GM23338 (cell line): ENCODE results near the gene PKM.

Experiments
- EZH2 ChIP-seq: fragments of 200-600 bp; sonication (generic); IDR thresholded peaks from one replicate; pipeline ENCODE4 v1.8.0; 2017; ENCODE audit warnings: antibody characterized with exemption, mild to moderate bottlenecking, low read depth; ENCODE audit not compliant: unreplicated experiment
- EZH2phosphoT487 ChIP-seq: fragments of 200-600 bp; sonication (generic); IDR thresholded peaks from one replicate; pipeline ENCODE4 v1.8.1; 2018; ENCODE audit warnings: antibody characterized with exemption; ENCODE audit not compliant: unreplicated experiment
- JUNB ChIP-seq: IDR thresholded peaks from one replicate; pipeline ENCODE4 v1.6.1; 2016; ENCODE audit warnings: antibody characterized with exemption; ENCODE audit not compliant: unreplicated experiment
- POLR2AphosphoS5 ChIP-seq: IDR thresholded peaks from 2 replicates; pipeline ENCODE4 v1.6.1; 2016; ENCODE audit warnings: antibody characterized with exemption, low read depth
- ZNF462 ChIP-seq: fragments of 250-450 bp; sonication (Bioruptor Pico); IDR thresholded peaks from 2 replicates; pipeline ENCODE4 v1.5.0; 2020; ENCODE audit warnings: mild to moderate bottlenecking, moderate library complexity
- TF ChIP-seq, protein P1 (sequence below), 2 experiments: fragments of 200-600 bp in 1 of 2; sonication (generic) in 1 of 2; conservative IDR thresholded peaks; 2 replicates each; pipeline versions ENCODE4 v1.5.1 to v1.6.1; 2016 to 2017; ENCODE audit warnings: antibody characterized with exemption in 2 of 2, low read depth in 2 of 2, mild to moderate bottlenecking in 2 of 2, moderate library complexity in 1 of 2
- TF ChIP-seq, protein P2 (sequence below): IDR thresholded peaks from one replicate; pipeline ENCODE4 v1.6.1; 2018; ENCODE audit warnings: antibody characterized with exemption; ENCODE audit not compliant: unreplicated experiment
- TF ChIP-seq, protein P3 (sequence below): IDR thresholded peaks from 2 replicates; pipeline ENCODE4 v1.6.1; 2016; ENCODE audit warnings: antibody characterized with exemption

- TF ChIP-seq POLR2AphosphoS5 (no peak), EZH2phosphoT487 (no peak), EZH2 (no peak), JUNB (no peak), ZNF462 (CRISPR knock-in tag) (no peak)
- TF ChIP-seq, protein P1, sequence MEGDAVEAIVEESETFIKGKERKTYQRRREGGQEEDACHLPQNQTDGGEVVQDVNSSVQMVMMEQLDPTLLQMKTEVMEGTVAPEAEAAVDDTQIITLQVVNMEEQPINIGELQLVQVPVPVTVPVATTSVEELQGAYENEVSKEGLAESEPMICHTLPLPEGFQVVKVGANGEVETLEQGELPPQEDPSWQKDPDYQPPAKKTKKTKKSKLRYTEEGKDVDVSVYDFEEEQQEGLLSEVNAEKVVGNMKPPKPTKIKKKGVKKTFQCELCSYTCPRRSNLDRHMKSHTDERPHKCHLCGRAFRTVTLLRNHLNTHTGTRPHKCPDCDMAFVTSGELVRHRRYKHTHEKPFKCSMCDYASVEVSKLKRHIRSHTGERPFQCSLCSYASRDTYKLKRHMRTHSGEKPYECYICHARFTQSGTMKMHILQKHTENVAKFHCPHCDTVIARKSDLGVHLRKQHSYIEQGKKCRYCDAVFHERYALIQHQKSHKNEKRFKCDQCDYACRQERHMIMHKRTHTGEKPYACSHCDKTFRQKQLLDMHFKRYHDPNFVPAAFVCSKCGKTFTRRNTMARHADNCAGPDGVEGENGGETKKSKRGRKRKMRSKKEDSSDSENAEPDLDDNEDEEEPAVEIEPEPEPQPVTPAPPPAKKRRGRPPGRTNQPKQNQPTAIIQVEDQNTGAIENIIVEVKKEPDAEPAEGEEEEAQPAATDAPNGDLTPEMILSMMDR (conservative IDR thresholded peaks at IDR 0.05; ENCODE audit: low read depth in 2 of 2), result no peak
- TF ChIP-seq, protein P2, sequence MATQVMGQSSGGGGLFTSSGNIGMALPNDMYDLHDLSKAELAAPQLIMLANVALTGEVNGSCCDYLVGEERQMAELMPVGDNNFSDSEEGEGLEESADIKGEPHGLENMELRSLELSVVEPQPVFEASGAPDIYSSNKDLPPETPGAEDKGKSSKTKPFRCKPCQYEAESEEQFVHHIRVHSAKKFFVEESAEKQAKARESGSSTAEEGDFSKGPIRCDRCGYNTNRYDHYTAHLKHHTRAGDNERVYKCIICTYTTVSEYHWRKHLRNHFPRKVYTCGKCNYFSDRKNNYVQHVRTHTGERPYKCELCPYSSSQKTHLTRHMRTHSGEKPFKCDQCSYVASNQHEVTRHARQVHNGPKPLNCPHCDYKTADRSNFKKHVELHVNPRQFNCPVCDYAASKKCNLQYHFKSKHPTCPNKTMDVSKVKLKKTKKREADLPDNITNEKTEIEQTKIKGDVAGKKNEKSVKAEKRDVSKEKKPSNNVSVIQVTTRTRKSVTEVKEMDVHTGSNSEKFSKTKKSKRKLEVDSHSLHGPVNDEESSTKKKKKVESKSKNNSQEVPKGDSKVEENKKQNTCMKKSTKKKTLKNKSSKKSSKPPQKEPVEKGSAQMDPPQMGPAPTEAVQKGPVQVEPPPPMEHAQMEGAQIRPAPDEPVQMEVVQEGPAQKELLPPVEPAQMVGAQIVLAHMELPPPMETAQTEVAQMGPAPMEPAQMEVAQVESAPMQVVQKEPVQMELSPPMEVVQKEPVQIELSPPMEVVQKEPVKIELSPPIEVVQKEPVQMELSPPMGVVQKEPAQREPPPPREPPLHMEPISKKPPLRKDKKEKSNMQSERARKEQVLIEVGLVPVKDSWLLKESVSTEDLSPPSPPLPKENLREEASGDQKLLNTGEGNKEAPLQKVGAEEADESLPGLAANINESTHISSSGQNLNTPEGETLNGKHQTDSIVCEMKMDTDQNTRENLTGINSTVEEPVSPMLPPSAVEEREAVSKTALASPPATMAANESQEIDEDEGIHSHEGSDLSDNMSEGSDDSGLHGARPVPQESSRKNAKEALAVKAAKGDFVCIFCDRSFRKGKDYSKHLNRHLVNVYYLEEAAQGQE, result no peak
- TF ChIP-seq, protein P3, sequence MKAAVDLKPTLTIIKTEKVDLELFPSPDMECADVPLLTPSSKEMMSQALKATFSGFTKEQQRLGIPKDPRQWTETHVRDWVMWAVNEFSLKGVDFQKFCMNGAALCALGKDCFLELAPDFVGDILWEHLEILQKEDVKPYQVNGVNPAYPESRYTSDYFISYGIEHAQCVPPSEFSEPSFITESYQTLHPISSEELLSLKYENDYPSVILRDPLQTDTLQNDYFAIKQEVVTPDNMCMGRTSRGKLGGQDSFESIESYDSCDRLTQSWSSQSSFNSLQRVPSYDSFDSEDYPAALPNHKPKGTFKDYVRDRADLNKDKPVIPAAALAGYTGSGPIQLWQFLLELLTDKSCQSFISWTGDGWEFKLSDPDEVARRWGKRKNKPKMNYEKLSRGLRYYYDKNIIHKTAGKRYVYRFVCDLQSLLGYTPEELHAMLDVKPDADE, result no peak
Measured at GRCh38 chr15:72227720-72228119, 3.3 kb downstream of the PKM start.
